HG03064 (cell line): Measurements from ENCODE around the gene BZW1.

Experiments
- ATAC-seq: cut with Tn5 transposase; IDR thresholded peaks from one replicate; pipeline ENCODE4 v1.9.1; 2021; ENCODE audit warnings: low read depth; ENCODE audit not compliant: unreplicated experiment

BZW1 gene

DNA sequence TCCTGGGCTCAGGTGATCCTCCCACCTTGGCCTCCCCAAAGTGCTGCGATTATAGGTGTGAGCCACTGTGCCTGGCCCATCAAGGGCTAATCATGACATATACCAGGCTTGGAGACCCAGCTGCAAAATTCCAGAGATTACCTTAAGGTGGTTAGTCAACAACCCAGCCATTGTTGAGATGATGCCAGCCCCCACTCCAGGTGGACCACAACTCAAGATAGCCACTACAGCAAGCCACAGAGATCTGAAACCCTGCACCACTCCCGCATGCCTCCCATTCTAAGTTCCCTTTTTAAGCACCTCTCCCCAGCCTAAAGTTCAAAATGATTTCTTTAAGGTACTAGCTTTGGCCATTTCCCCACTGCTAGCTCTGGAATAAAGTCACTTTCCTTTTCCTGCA, 57.3 kb downstream of the BZW1 start:
- ATAC-seq: no peak

DNA sequence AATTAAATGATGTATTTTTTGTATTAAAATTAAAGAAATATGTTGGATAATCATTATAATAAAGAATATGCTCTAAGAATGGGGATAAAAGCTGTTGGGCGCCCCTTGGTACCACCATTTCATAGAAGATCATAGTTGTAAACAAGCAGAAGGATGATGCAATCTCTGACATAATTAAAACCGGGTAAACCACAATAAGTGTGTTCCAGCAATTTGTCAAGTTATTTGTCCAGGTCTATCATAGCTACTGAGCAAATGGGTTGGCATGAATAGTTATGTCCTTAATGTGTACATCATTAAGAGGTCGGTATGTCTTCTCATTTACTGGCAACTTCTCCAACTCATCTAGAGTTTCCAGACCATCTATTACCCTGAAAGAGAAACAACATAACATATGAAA, 59.4 kb downstream of the BZW1 start:
- no peak for ATAC-seq

DNA sequence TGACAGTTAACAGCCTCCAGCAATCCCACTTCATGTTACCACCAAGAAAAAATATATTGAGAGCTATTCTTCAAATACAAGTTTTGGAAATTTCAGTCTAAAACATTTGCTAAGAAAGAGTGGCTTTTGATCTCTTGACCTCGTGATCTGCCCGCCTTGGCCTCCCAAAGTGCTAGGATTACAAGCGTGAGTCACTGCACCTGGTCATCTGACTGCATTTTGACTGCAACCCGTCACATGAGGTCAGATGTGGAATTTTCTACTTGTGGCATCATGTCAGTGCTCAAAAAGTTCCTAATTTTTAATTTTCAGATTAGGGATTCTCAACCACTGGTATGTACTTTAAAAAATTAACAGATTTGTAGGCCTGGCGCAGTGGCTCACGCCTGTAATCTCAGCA, 61.9 kb downstream of the BZW1 start:
- no peak for ATAC-seq
